Neuronal stem cell (in vitro differentiated cells): ENCODE results near the gene SAPCD2.
A peak's percentile ranks its signal among the peaks of the same experiment; 100 is the strongest.

Experiments
- DNase-seq: peaks from one replicate; pipeline ENCODE4 v3.0.0-alpha.2; 2013; ENCODE audit warnings: low spot score
- H2AFZ ChIP-seq: one replicate; pipeline ENCODE4 v1.6.1; 2013; ENCODE audit warnings: mild to moderate bottlenecking, low read length, inconsistent platforms
- H2AK5ac ChIP-seq: 2 replicates; pipeline ENCODE4 v1.6.1; 2013; ENCODE audit warnings: low read depth, mild to moderate bottlenecking, inconsistent platforms, low read length, moderate library complexity, mixed read lengths
- H2BK120ac ChIP-seq: 2 replicates; pipeline ENCODE4 v1.6.1; 2013; ENCODE audit warnings: low read depth, mild to moderate bottlenecking, inconsistent platforms, low read length, moderate library complexity, mixed read lengths
- H2BK12ac ChIP-seq: one replicate; pipeline ENCODE4 v1.6.1; 2013; ENCODE audit warnings: low read length, inconsistent platforms
- H2BK15ac ChIP-seq: 2 replicates; pipeline ENCODE4 v1.6.1; 2013; ENCODE audit warnings: mild to moderate bottlenecking, low read length, inconsistent platforms, mixed read lengths
- H2BK5ac ChIP-seq: one replicate; pipeline ENCODE4 v1.6.1; 2013; ENCODE audit warnings: inconsistent platforms, mild to moderate bottlenecking, low read length, moderate library complexity
- H3K14ac ChIP-seq: one replicate; pipeline ENCODE4 v1.6.1; 2013; ENCODE audit warnings: low read length, inconsistent platforms
- H3K18ac ChIP-seq: 2 replicates; pipeline ENCODE4 v1.6.1; 2013; ENCODE audit warnings: low read length, inconsistent platforms
- H3K23ac ChIP-seq: 2 replicates; pipeline ENCODE4 v1.6.1; 2013; ENCODE audit warnings: low read depth, mild to moderate bottlenecking, mixed read lengths, low read length, inconsistent platforms; ENCODE audit not compliant: poor library complexity
- H3K27ac ChIP-seq: replicated peaks from 3 replicates; pipeline ENCODE4 v1.5.1; 2013; ENCODE audit warnings: low read length, inconsistent platforms
- H3K27me3 ChIP-seq, 3 experiments: 2 replicates each; pipeline ENCODE4 v1.6.1; 2013; ENCODE audit warnings: low read length in 3 of 3, mild to moderate bottlenecking in 2 of 3, inconsistent platforms in 1 of 3, low read depth in 1 of 3, mixed read lengths in 1 of 3, moderate library complexity in 1 of 3; ENCODE audit not compliant: control insufficient read depth in 3 of 3, insufficient read depth in 3 of 3
- H3K36me3 ChIP-seq, 2 donors: replicated peaks in 1 of 2; 2 replicates each; pipeline ENCODE4 v1.6.1; 2013; ENCODE audit warnings: low read length in 2 of 2; ENCODE audit not compliant: control insufficient read depth in 2 of 2, insufficient read depth in 2 of 2
- H3K4ac ChIP-seq: 2 replicates; pipeline ENCODE4 v1.6.1; 2013; ENCODE audit warnings: inconsistent platforms, mild to moderate bottlenecking, low read length, moderate library complexity
- H3K4me1 ChIP-seq, 2 donors: 1 replicate in 1 of 2; 2 replicates in 1 of 2; pipeline ENCODE4 v1.6.1; 2013; ENCODE audit warnings: low read length in 2 of 2, low read depth in 1 of 2; ENCODE audit not compliant: control insufficient read depth in 2 of 2, insufficient read depth in 1 of 2
- H3K4me2 ChIP-seq: one replicate; pipeline ENCODE4 v1.6.1; 2013; ENCODE audit warnings: mild to moderate bottlenecking, low read length, inconsistent platforms; ENCODE audit not compliant: insufficient read depth, poor library complexity, severe bottlenecking
- H3K4me3 ChIP-seq, 2 donors: 2 replicates each; pipeline ENCODE4 v1.5.1; 2013; ENCODE audit warnings: low read length in 2 of 2, mild to moderate bottlenecking in 2 of 2, inconsistent platforms in 1 of 2, moderate library complexity in 1 of 2
- H3K79me1 ChIP-seq: one replicate; pipeline ENCODE4 v1.6.1; 2013; ENCODE audit warnings: low read depth, mild to moderate bottlenecking, inconsistent platforms, low read length, moderate library complexity
- H3K9ac ChIP-seq: one replicate; pipeline ENCODE4 v1.6.1; 2013; ENCODE audit warnings: mild to moderate bottlenecking, low read depth, low read length, inconsistent platforms; ENCODE audit not compliant: poor library complexity
- H3K9me3 ChIP-seq, 2 donors: replicated peaks in 1 of 2; 2 replicates each; pipeline versions ENCODE3 to v1.6.1; 2013; ENCODE audit warnings: low read length in 2 of 2, mild to moderate bottlenecking in 2 of 2, inconsistent platforms in 1 of 2, low read depth in 1 of 2, mixed read lengths in 1 of 2, moderate library complexity in 1 of 2; ENCODE audit not compliant: control insufficient read depth in 2 of 2, insufficient read depth in 1 of 2
- H4K8ac ChIP-seq: one replicate; pipeline ENCODE4 v1.6.1; 2013; ENCODE audit warnings: low read depth, mild to moderate bottlenecking, inconsistent platforms, low read length, moderate library complexity
- H4K91ac ChIP-seq: one replicate; pipeline ENCODE4 v1.6.1; 2013; ENCODE audit warnings: low read length, low read depth, mild to moderate bottlenecking, inconsistent platforms; ENCODE audit not compliant: poor library complexity
- WGBS, 2 donors: extraction: QIAGEN DNeasy Blood & Tissue Kit; methylation state at CpG; one replicate each; pipeline ENCODE4 v1.1.7; 2013; ENCODE audit warnings: missing lambda C conversion rate in 2 of 2, mixed read lengths in 1 of 2; ENCODE audit not compliant: insufficient read length in 2 of 2, insufficient replicate concordance in 1 of 2; ENCODE audit errors: extremely low coverage in 2 of 2; 5-methylcytosine and 5-hydroxymethylcytosine counted together

Gene SAPCD2

DNA sequence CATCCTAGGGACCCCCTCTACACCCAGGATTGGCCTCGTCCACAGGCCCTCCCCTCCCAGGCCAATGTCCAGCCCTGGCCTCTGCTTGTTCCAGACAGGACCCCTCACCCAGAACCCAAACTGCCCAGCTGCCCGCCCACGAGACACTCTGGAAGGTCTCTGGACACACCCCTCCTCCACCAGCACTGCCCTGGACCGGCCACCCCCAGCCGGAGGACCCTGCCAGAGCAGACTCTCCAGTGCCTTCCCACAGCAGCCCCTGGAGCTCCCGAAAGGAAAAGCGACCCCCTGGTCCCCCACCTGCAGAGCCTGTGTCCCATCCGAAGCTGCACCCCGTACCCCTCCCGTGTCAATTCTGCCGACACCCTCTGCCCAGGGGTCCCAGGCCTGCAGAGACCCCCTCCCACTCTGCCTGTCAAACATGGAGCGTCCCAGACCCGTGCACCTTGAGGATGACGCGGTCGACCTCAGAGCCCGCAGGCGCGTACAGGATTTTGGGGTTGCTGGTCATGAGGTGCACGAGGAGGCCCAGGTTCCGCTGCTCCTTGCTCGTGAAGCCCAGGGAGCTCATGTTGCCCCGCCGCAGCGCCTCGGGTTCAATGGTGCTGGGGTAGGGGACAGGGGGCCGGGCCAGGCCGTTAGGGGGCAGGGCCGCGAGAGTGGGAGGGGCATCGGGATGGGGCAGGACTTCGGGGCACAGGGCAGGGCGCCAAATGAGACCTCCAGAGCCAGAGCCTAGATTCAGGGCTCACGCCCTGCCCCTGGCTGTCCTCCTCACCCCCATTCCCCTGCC is 50.3 kb downstream of the SAPCD2 start:
- Histone ChIP-seq H3K4me1 (peaks cover 10 to 11% of the 10 kb centered on the region in 2 donors), H2BK120ac (no peak overlapping the region), H3K36me3 (peaks cover 16 to 34% of the 10 kb centered on the region in 2 donors), H4K8ac (no peak overlapping the region), H3K4ac (no peak overlapping the region), H2BK15ac (no peak overlapping the region), H3K4me3 (no peak overlapping the region), H3K27me3 (no peaks in the 10 kb centered on the region), H4K91ac (no peak overlapping the region), H2AFZ (no peak overlapping the region), H3K18ac (no peak overlapping the region), H3K14ac (peak overlapping the region; percentile 38), H3K9ac (peak overlapping the region; percentile 70), H3K23ac (no peak overlapping the region), H3K79me1 (peaks cover 14% of the 10 kb centered on the region), H2AK5ac (no peak overlapping the region), H3K9me3 (peaks cover 0 to 6% of the 10 kb centered on the region in 2 donors), H2BK12ac (no peak overlapping the region), H3K27ac (no peak overlapping the region), H3K4me2 (no peak overlapping the region), H2BK5ac (peak overlapping the region; percentile 5)
- no peak for DNase-seq
- no CpG with 5 or more reads among the region's 34 CpGs for WGBS, 2 donors

- H2BK12ac ChIP-seq = no peak overlapping the region
- no peak overlapping the region for H3K18ac ChIP-seq
- H3K79me1 ChIP-seq = peaks cover 11% of the 10 kb centered on the region
- H3K9me3 ChIP-seq = peaks cover 0 to 6% of the 10 kb centered on the region in 2 donors
- DNase-seq = no peak
- H3K27ac ChIP-seq = no peak overlapping the region
- H3K27me3 ChIP-seq = no peaks in the 10 kb centered on the region
- H2BK15ac ChIP-seq = no peak overlapping the region
- H2AFZ ChIP-seq = no peak overlapping the region
- H2BK5ac ChIP-seq = no peak overlapping the region
- H2AK5ac ChIP-seq = no peak overlapping the region
- no CpG with 5 or more reads among the region's 36 CpGs for WGBS, 2 donors
- no peak overlapping the region for H3K4me2 ChIP-seq
- no peak overlapping the region for H3K9ac ChIP-seq
- peaks cover 3 to 11% of the 10 kb centered on the region in 2 donors for H3K4me1 ChIP-seq
- H4K91ac ChIP-seq = no peak overlapping the region
- no peak overlapping the region for H3K14ac ChIP-seq
- peaks cover 20 to 43% of the 10 kb centered on the region in 2 donors for H3K36me3 ChIP-seq
- H4K8ac ChIP-seq = no peak overlapping the region
- no peak overlapping the region for H3K4me3 ChIP-seq
- no peak overlapping the region for H3K23ac ChIP-seq
- no peak overlapping the region for H3K4ac ChIP-seq
- H2BK120ac ChIP-seq = no peak overlapping the region
These were observed 51.4 kb downstream of the SAPCD2 start for GRCh38 chr9:137018761-137019559.

- H4K8ac ChIP-seq = no peak overlapping the region
- H3K14ac ChIP-seq = no peak overlapping the region
- H3K27me3 ChIP-seq = no peaks in the 10 kb centered on the region
- peaks cover 11% of the 10 kb centered on the region for H3K79me1 ChIP-seq
- no peak overlapping the region for H4K91ac ChIP-seq
- H2BK15ac ChIP-seq = no peak overlapping the region
- H3K4me1 ChIP-seq = peaks cover 0 to 3% of the 10 kb centered on the region in 2 donors
- peaks cover 20 to 47% of the 10 kb centered on the region in 2 donors for H3K36me3 ChIP-seq
- no peak overlapping the region for H2BK12ac ChIP-seq
- H3K4me2 ChIP-seq = no peak overlapping the region
- H3K18ac ChIP-seq = no peak overlapping the region
- H3K27ac ChIP-seq = no peak overlapping the region
- no peak overlapping the region for H2AFZ ChIP-seq
- H3K9ac ChIP-seq = no peak overlapping the region
- H3K4ac ChIP-seq = no peak overlapping the region
- H3K4me3 ChIP-seq = no peak overlapping the region
- no peak overlapping the region for H2AK5ac ChIP-seq
- peak overlapping the region; percentile 69 for H2BK5ac ChIP-seq
- DNase-seq = no peak
- H2BK120ac ChIP-seq = no peak overlapping the region
- peaks cover 0 to 6% of the 10 kb centered on the region in 2 donors for H3K9me3 ChIP-seq
- WGBS, 2 donors = no CpG with 5 or more reads among the region's 45 CpGs
- H3K23ac ChIP-seq = no peak overlapping the region
These were observed 52.4 kb downstream of the SAPCD2 start for GRCh38 chr9:137017791-137018497.
